Anterior cingulate cortex (tissue), 58 donors: ENCODE results near the gene WWOX.
A peak's percentile ranks its signal among the peaks of the same experiment; 100 is the strongest.

Experiments used
- DNase-seq, 58 donors: peaks; one replicate each; lab custom pipeline; 2025; lab: John Stamatoyannopoulos, UW

WWOX gene

GRCh38 chr16:78254841-78255240, 155.4 kb downstream of the WWOX start:
- no peak for DNase-seq

GRCh38 chr16:78256686-78257375, 157.4 kb downstream of the WWOX start:
- DNase-seq = no peak

- peak in 1 of 58 donors; percentile 2 for DNase-seq
Observed at GRCh38 chr16:78257376-78257728, 157.9 kb downstream of the WWOX start.

GRCh38 chr16:78258375-78259065, 159.1 kb downstream of the WWOX start:
- no peak for DNase-seq

- no peak for DNase-seq
Observed at GRCh38 chr16:78259873-78260272, 160.4 kb downstream of the WWOX start.

GRCh38 chr16:78264642-78265041, 165.2 kb downstream of the WWOX start:
- no peak for DNase-seq

GRCh38 chr16:78269256-78269655, 169.8 kb downstream of the WWOX start:
- DNase-seq = no peak

GRCh38 chr16:78271981-78272380, 172.5 kb downstream of the WWOX start:
- no peak for DNase-seq

GRCh38 chr16:78274771-78275170, 175.3 kb downstream of the WWOX start:
- no peak for DNase-seq

- DNase-seq = no peak
Observed at GRCh38 chr16:78275420-78275819, 176.0 kb downstream of the WWOX start.

GRCh38 chr16:78277321-78278055, 178.0 kb downstream of the WWOX start:
- DNase-seq = peak in 1 of 58 donors; percentile 9

- no peak for DNase-seq
Observed at GRCh38 chr16:78278056-78278450, 178.6 kb downstream of the WWOX start.

- no peak for DNase-seq
Observed at GRCh38 chr16:78281115-78281514, 181.7 kb downstream of the WWOX start.

GRCh38 chr16:78283548-78284251, 184.2 kb downstream of the WWOX start:
- no peak for DNase-seq

GRCh38 chr16:78284326-78284725, 184.9 kb downstream of the WWOX start:
- no peak for DNase-seq

GRCh38 chr16:78284957-78285434, 185.5 kb downstream of the WWOX start:
- DNase-seq = no peak

GRCh38 chr16:78285437-78285922, 186.0 kb downstream of the WWOX start:
- DNase-seq = no peak

GRCh38 chr16:78286065-78286464, 186.6 kb downstream of the WWOX start:
- no peak for DNase-seq

GRCh38 chr16:78288888-78289287, 189.4 kb downstream of the WWOX start:
- peak in 44 of 58 donors; percentile 2 to 82 (median 34) for DNase-seq

GRCh38 chr16:78289373-78289772, 189.9 kb downstream of the WWOX start:
- no peak for DNase-seq

GRCh38 chr16:78289844-78290277, 190.4 kb downstream of the WWOX start:
- no peak for DNase-seq
